ACC112 (cell line): ENCODE data around the gene ACKR2.

Experiments used
- H2AFZ ChIP-seq: fragments of 200-600 bp; sonication (generic); one replicate; pipeline ENCODE4 v1.6.0; 2017; ENCODE audit warnings: antibody characterized with exemption, low read length; ENCODE audit not compliant: unreplicated experiment
- H3K27ac ChIP-seq: fragments of 200-600 bp; sonication (generic); 2 replicates; pipeline ENCODE4 v1.5.1; 2014; ENCODE audit warnings: low read depth, mild to moderate bottlenecking, antibody characterized with exemption, low read length, moderate library complexity
- H3K27me3 ChIP-seq: fragments of 200-600 bp; sonication (generic); 2 replicates; pipeline ENCODE4 v1.6.1; 2014; ENCODE audit warnings: mild to moderate bottlenecking, antibody characterized with exemption, low read length, moderate library complexity, mixed read lengths; ENCODE audit not compliant: insufficient read depth
- H3K36me3 ChIP-seq: fragments of 200-600 bp; sonication (generic); 2 replicates; pipeline ENCODE4 v1.6.1; 2016; ENCODE audit warnings: mild to moderate bottlenecking, antibody characterized with exemption, low read length, moderate library complexity, mixed read lengths; ENCODE audit not compliant: insufficient read depth
- H3K4me1 ChIP-seq: fragments of 200-600 bp; sonication (generic); one replicate; pipeline ENCODE4 v1.6.1; 2016; ENCODE audit warnings: low read length, mixed read lengths; ENCODE audit not compliant: insufficient read depth, unreplicated experiment, control insufficient read depth
- H3K4me3 ChIP-seq: fragments of 200-600 bp; sonication (generic); 2 replicates; pipeline ENCODE4 v1.5.1; 2014; ENCODE audit warnings: mild to moderate bottlenecking, low read depth, low read length
- H3K79me2 ChIP-seq: fragments of 200-600 bp; sonication (generic); one replicate; pipeline ENCODE4 v1.6.0; 2016; ENCODE audit warnings: low read length; ENCODE audit not compliant: control insufficient read depth, unreplicated experiment, insufficient read depth

Gene ACKR2

GRCh38 chr3:42906070-42906847, 97.0 kb downstream of the ACKR2 start, which contains the start of gene ZNF662:
ZNF662 (plus strand) TSS chr3:42906142; CDS start chr3:42908115, 1,973 bp downstream.
- peaks cover 20% of the 10 kb centered on the region for H3K36me3 ChIP-seq
- peaks cover 15% of the 10 kb centered on the region; the same call in 1 of the 2 replicates for H3K27me3 ChIP-seq
- peak within 1 kb of the TSS; percentile 91 for H2AFZ ChIP-seq
- H3K27ac ChIP-seq = no peak within 1 kb of the TSS
- no peaks in the 10 kb centered on the region for H3K4me1 ChIP-seq
- no peaks in the 10 kb centered on the region for H3K79me2 ChIP-seq
- H3K4me3 ChIP-seq = peak within 1 kb of the TSS; percentile 89

GRCh38 chr3:42906848-42907183, 97.6 kb downstream of the ACKR2 start:
- Histone ChIP-seq H3K27ac (no peak overlapping the region), H3K36me3 (peaks cover 26% of the 10 kb centered on the region), H3K4me1 (no peaks in the 10 kb centered on the region), H2AFZ (peak overlapping the region; percentile 91), H3K27me3 (peaks cover 15% of the 10 kb centered on the region; the same call in 1 of the 2 replicates), H3K4me3 (peak overlapping the region; percentile 89), H3K79me2 (no peaks in the 10 kb centered on the region)

- no peak overlapping the region for H3K27ac ChIP-seq
- no peaks in the 10 kb centered on the region for H3K79me2 ChIP-seq
- H3K27me3 ChIP-seq = peaks cover 8% of the 10 kb centered on the region; the same call in 1 of the 2 replicates
- H3K36me3 ChIP-seq = peaks cover 37% of the 10 kb centered on the region
- no peak overlapping the region for H2AFZ ChIP-seq
- H3K4me1 ChIP-seq = no peaks in the 10 kb centered on the region
- no peak overlapping the region for H3K4me3 ChIP-seq
Observed at GRCh38 chr3:42908675-42909074, 99.4 kb downstream of the ACKR2 start.

- H3K27me3 ChIP-seq = no peaks in the 10 kb centered on the region
- H3K27ac ChIP-seq = no peak overlapping the region
- no peaks in the 10 kb centered on the region for H3K79me2 ChIP-seq
- peaks cover 59% of the 10 kb centered on the region for H3K36me3 ChIP-seq
- no peaks in the 10 kb centered on the region for H3K4me1 ChIP-seq
- no peak overlapping the region for H3K4me3 ChIP-seq
- H2AFZ ChIP-seq = no peak overlapping the region
Observed at GRCh38 chr3:42911551-42911950, 102.3 kb downstream of the ACKR2 start.

- no peak overlapping the region for H2AFZ ChIP-seq
- no peaks in the 10 kb centered on the region for H3K4me1 ChIP-seq
- H3K79me2 ChIP-seq = no peaks in the 10 kb centered on the region
- H3K36me3 ChIP-seq = peaks cover 51% of the 10 kb centered on the region
- H3K4me3 ChIP-seq = no peak overlapping the region
- no peak overlapping the region for H3K27ac ChIP-seq
- H3K27me3 ChIP-seq = no peaks in the 10 kb centered on the region
Observed at GRCh38 chr3:42914771-42915515, 105.7 kb downstream of the ACKR2 start.
